Measurements from ENCODE around the gene NLRP5. TPM values are rescaled to one million over a fixed set of nuclear protein-coding genes. Genes with fewer than 3 reads are reported as not detected.

Gene NLRP5
- total RNA-seq, 1 donor from 2014 or later: not detected

GRCh38 chr19:56076498-56076897 lies 89.9 kb downstream of the NLRP5 start:
- H3K4me3 ChIP-seq: no peak overlapping the region
- H3K27me3 ChIP-seq (ENCODE audit: low read depth): peaks cover 5% of the 10 kb centered on the region
- H3K36me3 ChIP-seq: no peaks in the 10 kb centered on the region
- intact Hi-C loops (cut with micrococcal nuclease): loop anchor here (5.0 kb wide), 1 partner anchor 96 kb away; no protein-coding TSS in a partner anchor
- no peaks in the 10 kb centered on the region for H3K9me3 ChIP-seq (replicated peaks)
- no peak for DNase-seq
- TF ChIP-seq, protein P1, sequence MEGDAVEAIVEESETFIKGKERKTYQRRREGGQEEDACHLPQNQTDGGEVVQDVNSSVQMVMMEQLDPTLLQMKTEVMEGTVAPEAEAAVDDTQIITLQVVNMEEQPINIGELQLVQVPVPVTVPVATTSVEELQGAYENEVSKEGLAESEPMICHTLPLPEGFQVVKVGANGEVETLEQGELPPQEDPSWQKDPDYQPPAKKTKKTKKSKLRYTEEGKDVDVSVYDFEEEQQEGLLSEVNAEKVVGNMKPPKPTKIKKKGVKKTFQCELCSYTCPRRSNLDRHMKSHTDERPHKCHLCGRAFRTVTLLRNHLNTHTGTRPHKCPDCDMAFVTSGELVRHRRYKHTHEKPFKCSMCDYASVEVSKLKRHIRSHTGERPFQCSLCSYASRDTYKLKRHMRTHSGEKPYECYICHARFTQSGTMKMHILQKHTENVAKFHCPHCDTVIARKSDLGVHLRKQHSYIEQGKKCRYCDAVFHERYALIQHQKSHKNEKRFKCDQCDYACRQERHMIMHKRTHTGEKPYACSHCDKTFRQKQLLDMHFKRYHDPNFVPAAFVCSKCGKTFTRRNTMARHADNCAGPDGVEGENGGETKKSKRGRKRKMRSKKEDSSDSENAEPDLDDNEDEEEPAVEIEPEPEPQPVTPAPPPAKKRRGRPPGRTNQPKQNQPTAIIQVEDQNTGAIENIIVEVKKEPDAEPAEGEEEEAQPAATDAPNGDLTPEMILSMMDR (IDR thresholded peaks at IDR 0.05; ENCODE audit: borderline replicate concordance): peak; percentile 93
- H3K4me1 ChIP-seq: peaks cover 10% of the 10 kb centered on the region
- no peak overlapping the region for H3K27ac ChIP-seq (replicated peaks)

DNA sequence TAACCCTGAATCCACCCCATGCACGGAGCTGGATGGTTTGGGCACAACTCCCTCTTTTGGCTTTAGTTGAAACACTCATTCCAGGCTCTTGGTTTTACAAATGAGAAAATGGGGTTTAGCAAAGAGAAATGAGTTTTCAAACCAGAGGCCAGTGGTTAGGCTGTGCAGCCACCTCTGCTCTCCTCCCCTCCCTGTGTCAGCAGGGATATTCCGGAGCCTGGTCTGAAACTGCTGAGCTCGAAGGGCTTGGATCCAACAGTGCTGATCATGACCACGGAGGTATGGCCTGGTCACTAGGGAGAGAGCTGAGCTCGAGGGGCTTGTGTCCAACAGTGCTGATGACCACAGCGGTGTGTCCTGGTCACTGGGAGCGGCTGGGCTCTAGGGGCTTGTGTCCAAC lies 93.0 kb downstream of the NLRP5 start:
- intact Hi-C loops (cut with micrococcal nuclease): loop anchor here (5.0 kb wide), 1 partner anchor 93 kb away; no protein-coding TSS in a partner anchor
- no peak overlapping the region for H3K27ac ChIP-seq (replicated peaks)
- DNase-seq: no peak
- H3K4me3 ChIP-seq: no peak overlapping the region
- no peaks in the 10 kb centered on the region for H3K36me3 ChIP-seq
- H3K27me3 ChIP-seq (ENCODE audit: low read depth): no peaks in the 10 kb centered on the region
- H3K4me1 ChIP-seq: peaks cover 13% of the 10 kb centered on the region
- TF ChIP-seq, protein P1 (IDR thresholded peaks at IDR 0.05; ENCODE audit: borderline replicate concordance): no peak
- no peaks in the 10 kb centered on the region for H3K9me3 ChIP-seq (replicated peaks)

GRCh38 chr19:56080669-56081401 lies 94.3 kb downstream of the NLRP5 start:
- H3K4me1 ChIP-seq: peaks cover 13% of the 10 kb centered on the region
- peak overlapping the region; percentile 68 for H3K4me3 ChIP-seq
- intact Hi-C loops (cut with micrococcal nuclease): no loop called here
- H3K36me3 ChIP-seq: no peaks in the 10 kb centered on the region
- DNase-seq: peak; percentile 85
- H3K9me3 ChIP-seq (replicated peaks): no peaks in the 10 kb centered on the region
- TF ChIP-seq, protein P1 (IDR thresholded peaks at IDR 0.05; ENCODE audit: borderline replicate concordance): peak; percentile 64
- no peaks in the 10 kb centered on the region for H3K27me3 ChIP-seq (ENCODE audit: low read depth)
- H3K27ac ChIP-seq (replicated peaks): peak overlapping the region; percentile 61

DNA sequence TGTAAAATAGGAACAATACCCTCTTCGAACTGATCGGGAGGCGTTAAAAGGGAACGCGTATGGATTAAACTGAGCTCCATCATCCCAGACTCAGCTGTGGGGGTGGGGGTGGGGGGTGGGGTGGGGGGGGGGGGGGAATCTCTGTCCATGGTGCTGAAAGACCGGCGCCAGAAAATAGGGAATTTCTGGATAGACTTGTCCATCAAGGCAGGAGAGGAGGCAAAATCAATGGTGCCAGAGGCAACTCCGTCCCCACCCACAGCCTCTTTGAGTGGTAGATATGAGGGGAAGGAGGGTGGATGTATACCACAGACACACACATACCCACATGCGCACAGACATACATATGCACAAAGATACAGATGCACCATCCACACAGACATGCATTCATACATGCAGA lies 97.1 kb downstream of the NLRP5 start:
- H3K9me3 ChIP-seq (replicated peaks): no peaks in the 10 kb centered on the region
- TF ChIP-seq, protein P1 (IDR thresholded peaks at IDR 0.05; ENCODE audit: borderline replicate concordance): no peak
- DNase-seq: no peak
- H3K27ac ChIP-seq (replicated peaks): no peak overlapping the region
- H3K36me3 ChIP-seq: peaks cover 9% of the 10 kb centered on the region
- H3K27me3 ChIP-seq (ENCODE audit: low read depth): no peaks in the 10 kb centered on the region
- peaks cover 20% of the 10 kb centered on the region for H3K4me1 ChIP-seq
- intact Hi-C loops (cut with micrococcal nuclease): no loop called here
- H3K4me3 ChIP-seq: no peak overlapping the region

DNA sequence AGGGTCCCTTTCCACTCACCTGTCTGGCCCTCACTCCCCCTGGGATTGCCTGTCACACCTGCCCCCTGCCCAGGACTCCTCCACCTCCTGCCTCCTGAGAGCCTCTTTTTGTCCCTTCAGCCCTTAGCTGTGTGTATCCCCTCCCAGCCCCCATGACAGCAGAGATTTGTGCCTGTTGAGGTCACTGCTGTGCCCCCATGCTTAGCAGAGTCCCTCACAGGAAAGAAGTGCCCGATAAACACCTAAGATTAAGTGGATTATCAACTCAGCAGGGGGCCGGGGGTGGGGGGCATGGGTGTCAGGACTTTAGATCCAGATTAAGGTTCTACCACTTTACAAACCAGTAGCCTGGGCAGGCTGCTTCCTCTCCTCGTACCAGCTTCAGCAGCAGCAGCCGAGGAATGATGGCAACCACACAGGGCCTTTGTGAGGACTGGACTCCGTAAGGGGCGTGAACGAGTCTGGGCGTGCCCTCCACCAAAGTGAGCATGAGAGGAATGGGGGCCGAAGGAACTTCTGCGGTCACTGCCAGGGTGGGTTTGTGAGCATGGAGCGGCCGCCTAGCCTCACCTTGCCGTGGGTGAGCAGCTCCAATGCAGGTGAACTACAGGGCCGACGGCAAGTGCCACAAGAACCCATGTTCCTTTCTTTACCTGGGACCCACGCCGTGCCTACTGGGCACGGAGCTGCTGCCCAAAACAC lies 98.4 kb downstream of the NLRP5 start:
- Histone ChIP-seq H3K27ac (replicated peaks) (no peak overlapping the region), H3K27me3 (ENCODE audit: low read depth) (no peaks in the 10 kb centered on the region), H3K9me3 (replicated peaks) (no peaks in the 10 kb centered on the region), H3K36me3 (peaks cover 12% of the 10 kb centered on the region), H3K4me1 (peaks cover 33% of the 10 kb centered on the region), H3K4me3 (no peak overlapping the region)
- no peak for DNase-seq
- TF ChIP-seq, protein P1 (IDR thresholded peaks at IDR 0.05; ENCODE audit: borderline replicate concordance): no peak
- intact Hi-C loops (cut with micrococcal nuclease): no loop called here
